HG03139 (cell line): ENCODE results near the gene BLID.

ENCODE experiments used
- ATAC-seq: cut with Tn5 transposase; IDR thresholded peaks from one replicate; pipeline ENCODE4 v1.9.1; 2021; ENCODE audit not compliant: unreplicated experiment

BLID gene

GRCh38 chr11:122140500-122140899, 24.5 kb upstream of the BLID start:
- ATAC-seq: no peak

- no peak for ATAC-seq
Observed at GRCh38 chr11:122139595-122139866, 23.5 kb upstream of the BLID start.

- ATAC-seq: no peak
Observed at GRCh38 chr11:122138744-122139594, 23.0 kb upstream of the BLID start.

DNA sequence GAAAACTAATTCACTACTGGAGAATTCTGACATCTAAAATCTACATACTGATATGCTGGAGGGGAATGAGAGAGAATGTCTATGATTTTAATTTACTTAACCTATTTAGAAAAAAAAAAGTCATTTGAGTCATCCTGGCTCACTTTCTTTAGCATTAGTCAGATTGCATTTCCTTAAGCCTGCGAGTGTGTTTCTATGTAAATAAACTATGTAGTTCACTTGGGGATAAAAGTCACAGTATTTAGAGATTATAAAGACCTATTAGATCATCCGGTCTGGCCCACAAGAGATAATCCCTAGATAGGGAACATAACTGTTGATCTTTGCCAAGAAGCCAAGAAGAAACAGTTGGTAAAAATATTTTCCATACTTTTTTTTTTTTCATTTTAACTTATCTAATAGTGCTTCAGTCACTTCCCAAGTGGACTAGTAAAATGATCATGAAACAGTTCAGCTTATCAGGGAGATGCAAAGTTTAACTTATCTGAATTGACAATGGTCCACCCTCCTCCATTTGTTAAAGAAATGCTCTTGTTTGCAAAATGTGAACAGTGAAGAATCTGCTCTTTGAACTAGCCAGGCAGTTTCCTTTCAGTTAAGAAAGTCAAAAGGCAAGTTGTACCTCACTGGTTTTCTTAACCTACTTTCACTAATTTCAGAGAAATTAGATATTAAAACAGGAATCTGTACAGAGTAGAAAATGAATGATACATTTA, 21.2 kb upstream of the BLID start:
- no peak for ATAC-seq

DNA sequence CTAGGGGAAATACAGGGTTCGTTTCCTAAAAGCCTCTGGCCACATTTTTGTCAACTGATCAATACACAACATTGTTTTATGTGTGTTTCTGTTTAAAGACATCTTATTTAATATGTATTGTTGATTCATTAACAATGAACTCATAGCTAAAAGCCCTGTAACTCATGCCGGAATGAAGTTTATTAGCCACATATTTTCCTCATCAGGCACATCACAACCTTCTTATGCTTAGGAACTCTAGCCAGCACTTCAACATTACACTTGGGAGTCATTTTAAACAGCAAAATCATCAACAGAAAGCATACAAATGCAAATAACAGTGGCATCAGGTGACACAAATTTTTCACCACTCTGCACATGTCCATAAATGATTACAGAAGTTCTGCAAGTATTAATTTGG, 15.1 kb upstream of the BLID start:
- no peak for ATAC-seq

GRCh38 chr11:122128146-122128545, 12.1 kb upstream of the BLID start:
- no peak for ATAC-seq

- no peak for ATAC-seq
Observed at GRCh38 chr11:122127020-122127419, 11.0 kb upstream of the BLID start.

DNA sequence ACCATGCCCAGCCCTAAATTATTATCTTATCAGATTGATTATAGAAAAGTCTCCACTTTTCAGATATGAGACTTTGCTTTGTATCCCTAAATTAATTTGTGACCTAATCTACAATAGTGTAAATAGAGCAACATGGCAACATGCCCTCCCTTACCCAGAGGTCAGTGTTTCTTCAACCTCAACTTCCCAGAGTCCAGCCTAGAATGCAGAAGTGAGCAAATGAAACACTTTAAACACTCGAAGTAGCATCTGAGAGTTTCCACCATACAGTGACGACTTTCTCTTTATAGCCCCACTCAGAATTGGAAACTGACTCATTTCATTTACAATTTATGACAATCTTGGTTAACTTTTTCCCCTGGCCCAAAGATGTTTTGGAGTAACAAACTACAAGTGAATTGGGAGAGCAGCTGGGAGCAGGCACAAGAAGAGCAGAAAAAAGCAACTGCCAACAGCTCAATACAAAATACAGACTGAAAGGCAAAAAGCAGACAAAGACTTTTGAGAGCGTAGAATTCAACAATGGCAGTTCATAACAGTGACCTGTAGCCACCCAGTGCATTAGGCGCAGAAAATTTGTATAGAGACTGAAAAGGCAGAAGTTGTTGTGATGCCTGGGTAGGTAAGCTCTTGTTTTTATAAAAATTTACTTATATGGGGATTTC, 10.1 kb upstream of the BLID start:
- no peak for ATAC-seq

- no peak for ATAC-seq
Observed at GRCh38 chr11:122123263-122123929, 7.4 kb upstream of the BLID start.

DNA sequence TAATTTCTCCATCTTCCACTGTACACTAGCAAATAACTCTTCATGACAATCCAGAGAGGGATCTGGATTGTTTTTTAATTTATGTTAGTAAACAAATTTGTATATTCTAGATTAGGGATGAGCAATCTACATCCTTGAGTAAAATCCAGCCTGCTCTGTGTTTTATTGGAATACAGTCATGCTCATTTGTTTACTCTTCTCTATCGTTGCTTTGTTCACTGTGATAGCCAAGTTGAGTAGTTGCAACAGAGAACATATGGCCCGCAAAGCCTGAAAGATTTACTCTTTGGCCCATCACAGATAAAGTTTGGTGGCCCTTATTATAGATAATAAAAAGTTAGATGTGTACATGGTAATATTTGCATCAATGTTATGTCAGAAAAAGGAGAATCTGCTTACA, 6.2 kb upstream of the BLID start:
- no peak for ATAC-seq

DNA sequence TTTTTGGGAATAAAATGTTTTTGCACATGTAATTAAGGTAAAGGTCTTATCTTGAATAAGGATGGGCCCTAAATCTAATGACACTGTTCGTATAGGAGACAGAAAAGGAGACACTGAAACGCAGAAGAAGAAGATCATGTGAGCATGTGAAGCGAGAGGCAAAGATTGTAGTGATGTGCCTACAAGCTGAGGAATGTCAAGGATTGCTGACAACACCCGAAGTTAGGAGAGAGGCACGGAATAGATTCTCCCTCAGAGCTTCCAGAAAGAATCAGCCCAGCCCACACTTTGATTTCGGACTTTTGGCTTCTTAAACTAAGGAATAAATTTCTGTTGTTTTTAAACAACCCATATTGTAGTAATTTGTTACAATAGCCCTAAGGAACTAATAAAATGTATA, 4.1 kb upstream of the BLID start:
- no peak for ATAC-seq

- no peak for ATAC-seq
Observed at GRCh38 chr11:122116591-122116990, 576 bp upstream of the BLID start.

GRCh38 chr11:122114976-122115375, 1.0 kb downstream of the BLID start:
- no peak for ATAC-seq

GRCh38 chr11:122113836-122114825, 1.9 kb downstream of the BLID start:
- ATAC-seq: no peak

GRCh38 chr11:122112470-122113365, 3.3 kb downstream of the BLID start:
- no peak for ATAC-seq

GRCh38 chr11:122109932-122110331, 6.1 kb downstream of the BLID start:
- ATAC-seq: no peak

GRCh38 chr11:122108828-122109227, 7.2 kb downstream of the BLID start:
- ATAC-seq: no peak

GRCh38 chr11:122108192-122108799, 7.7 kb downstream of the BLID start:
- no peak for ATAC-seq

- no peak for ATAC-seq
Observed at GRCh38 chr11:122107566-122107965, 8.4 kb downstream of the BLID start.
